Psoas muscle (tissue), 8 donors: ENCODE data around the gene ASTN2. TPM values are rescaled to one million over a fixed set of nuclear protein-coding genes. Genes with fewer than 3 reads are reported as not detected.

Experiments
- ATAC-seq, 4 donors: fragments of 200-7000 bp; cut with Tn5 transposase; one replicate each; pipeline ENCODE4 v1.9.1; 2020; ENCODE audit warnings: moderate library complexity in 3 of 4, mild to moderate bottlenecking in 2 of 4
- DNase-seq, 2 donors: peaks; one replicate each; pipeline ENCODE4 v3.0.0-alpha.2; 2020
- H3K27ac ChIP-seq: fragments of 200-600 bp; one replicate; pipeline ENCODE4 v1.8.0; 2022
- H3K27me3 ChIP-seq, 3 donors: fragments of 200-600 bp in 1 of 3; one replicate each; pipeline versions ENCODE4 v1.6.1 to v1.8.0; 2013 to 2022; ENCODE audit warnings: low read length in 2 of 3, mild to moderate bottlenecking in 2 of 3, moderate library complexity in 1 of 3; ENCODE audit not compliant: insufficient read depth in 3 of 3
- H3K36me3 ChIP-seq, 2 donors: fragments of 200-600 bp in 1 of 2; one replicate each; pipeline versions ENCODE4 v1.6.1 to v1.8.0; 2013 to 2022; ENCODE audit warnings: low read depth in 1 of 2, mild to moderate bottlenecking in 1 of 2, moderate library complexity in 1 of 2; ENCODE audit not compliant: insufficient read depth in 1 of 2
- H3K4me1 ChIP-seq: fragments of 200-600 bp; one replicate; pipeline ENCODE4 v1.8.0; 2022
- H3K4me3 ChIP-seq: fragments of 200-600 bp; one replicate; pipeline ENCODE4 v1.8.0; 2022; ENCODE audit warnings: mild to moderate bottlenecking
- H3K9me3 ChIP-seq: fragments of 200-600 bp; one replicate; pipeline ENCODE4 v1.8.0; 2022
- CTCF ChIP-seq: fragments of 200-600 bp; IDR thresholded peaks from one replicate; pipeline ENCODE4 v1.8.0; 2022; ENCODE audit warnings: antibody characterized with exemption
- WGBS, 3 donors: extraction: QIAGEN DNeasy Blood & Tissue Kit; methylation state at CpG; one replicate each; pipeline versions ENCODE4 v1.1.6 to v1.1.7; 2013; 5-methylcytosine and 5-hydroxymethylcytosine counted together
- intact Hi-C, 2 donors: fragments of 100-400 bp; cut with DNase I; formaldehyde crosslinking; loops; one replicate each; pipeline versions ENCODE4 v1.11.0 to v1.14.2; 2022
- polyA plus RNA-seq, 3 donors: library from polyadenylated mRNA; stranded (reverse); fragments of 200-250 nt; gene quantifications; one replicate each; pipeline ENCODE4 v1.2.3, GENCODE V29; 2013
- total RNA-seq, 4 donors: library from RNA; stranded (reverse); fragmentation: NEBNext Ultra II Directional in 2 of 4; extraction: Animal tissue kit (Norgen Biotek cat#: 25700) in 2 of 4; gene quantifications; one replicate each; pipeline versions ENCODE4 v1.2.1 to v1.2.4, GENCODE V29; 2021 to 2023
- donor health status: healthy with polysubstance abuse.
- donor health status: DM: no; HTN: no; CAD: no; lungs with moderate emphysema.
- donor health status: Bipolar disorder and iron deficiency.
- donor health status: healthy.
- donor health status: DM: yes; HTN: yes; CAD: no.
- donor health status: DM: no; HTN: no; CAD: no.
- donor health status: DM: no; HTN: no; CAD: no.
- donor health status: DM: yes; HTN: yes; CAD: no.

ASTN2 gene
- total and polyA plus RNA-seq, 7 donors, result 2.0 to 10.3 (median 3.3) TPM

GRCh38 chr9:116721411-116721810, 693.4 kb downstream of the ASTN2 start:
- Histone ChIP-seq H3K27me3 (no peaks in the 10 kb centered on the region), H3K27ac (no peak overlapping the region), H3K4me1 (no peaks in the 10 kb centered on the region), H3K4me3 (no peak overlapping the region), H3K36me3 (no peaks in the 10 kb centered on the region), H3K9me3 (no peaks in the 10 kb centered on the region)
- intact Hi-C loops, result no loop called here
- DNase-seq, result no peak
- TF ChIP-seq CTCF, result no peak
- 91 to 96% (median 91%) methylated on average over 3 of the region's 3 CpGs for WGBS, 3 donors
- no peak for ATAC-seq

GRCh38 chr9:116720111-116720510, 694.7 kb downstream of the ASTN2 start:
- Histone ChIP-seq H3K27me3 (no peaks in the 10 kb centered on the region), H3K36me3 (no peaks in the 10 kb centered on the region), H3K9me3 (no peaks in the 10 kb centered on the region), H3K4me1 (no peaks in the 10 kb centered on the region), H3K27ac (no peak overlapping the region), H3K4me3 (no peak overlapping the region)
- DNase-seq, result no peak
- WGBS, 3 donors, result 93 to 96% (median 93%) methylated on average over 2 of the region's 2 CpGs
- no peak for ATAC-seq
- TF ChIP-seq CTCF, result no peak
- intact Hi-C loops, result no loop called here

GRCh38 chr9:116718111-116718510, 696.7 kb downstream of the ASTN2 start:
- no peak overlapping the region for H3K4me3 ChIP-seq
- TF ChIP-seq CTCF, result no peak
- no peaks in the 10 kb centered on the region for H3K27me3 ChIP-seq
- no peak overlapping the region for H3K27ac ChIP-seq
- ATAC-seq (no peak), DNase-seq (no peak)
- 81 to 94% (median 89%) methylated on average over 4 of the region's 4 CpGs for whole genome bisulfite sequencing, 3 donors
- H3K9me3 ChIP-seq, result no peaks in the 10 kb centered on the region
- H3K36me3 ChIP-seq, result no peaks in the 10 kb centered on the region
- H3K4me1 ChIP-seq, result no peaks in the 10 kb centered on the region
- intact Hi-C loops, result no loop called here

- no peaks in the 10 kb centered on the region for H3K4me1 ChIP-seq
- 36 to 40% (median 37%) methylated on average over 7 of the region's 7 CpGs for WGBS, 3 donors
- no peak for DNase-seq
- no peak for TF ChIP-seq CTCF
- H3K4me3 ChIP-seq, result no peak overlapping the region
- intact Hi-C loops, result no loop called here
- H3K36me3 ChIP-seq, result no peaks in the 10 kb centered on the region
- H3K27ac ChIP-seq, result no peak overlapping the region
- H3K27me3 ChIP-seq, result no peaks in the 10 kb centered on the region
- H3K9me3 ChIP-seq, result no peaks in the 10 kb centered on the region
- no peak for ATAC-seq
Measured at GRCh38 chr9:116717150-116717549, 697.7 kb downstream of the ASTN2 start.

- no peaks in the 10 kb centered on the region for H3K27me3 ChIP-seq
- DNase-seq, result no peak
- TF ChIP-seq CTCF, result no peak
- H3K36me3 ChIP-seq, result no peaks in the 10 kb centered on the region
- no peak overlapping the region for H3K4me3 ChIP-seq
- no peak overlapping the region for H3K27ac ChIP-seq
- intact Hi-C loops, result no loop called here
- ATAC-seq, result no peak
- H3K4me1 ChIP-seq, result no peaks in the 10 kb centered on the region
- H3K9me3 ChIP-seq, result no peaks in the 10 kb centered on the region
Measured at GRCh38 chr9:116716438-116716837, 698.4 kb downstream of the ASTN2 start.
